GM23338 (cell line): ENCODE data around the gene TAOK3. TPM values are rescaled to one million over a fixed set of nuclear protein-coding genes. Genes with fewer than 3 reads are reported as not detected.
A peak's percentile ranks its signal among the peaks of the same experiment; 100 is the strongest.

Experiments used
- ATAC-seq: fragments of 200-7000 bp; cut with Tn5 transposase; 3 replicates; pipeline ENCODE4 v1.9.1; 2020
- DNase-seq: peaks from one replicate; pipeline ENCODE4 v3.0.0-alpha.2; 2015; ENCODE audit warnings: low spot score
- H2AFZ ChIP-seq: fragments of 200-600 bp; sonication (generic); 2 replicates; pipeline ENCODE4 v1.8.0; 2016; ENCODE audit warnings: antibody characterized with exemption, mild to moderate bottlenecking, moderate library complexity
- H3F3A ChIP-seq: fragments of 200-600 bp; sonication (generic); replicated peaks from 2 replicates; pipeline ENCODE4 v1.8.0; 2017; ENCODE audit warnings: antibody characterized with exemption, mixed run types, low read depth
- H3K27ac ChIP-seq: fragments of 200-600 bp; sonication (generic); 2 replicates; pipeline ENCODE4 v1.6.1; 2016; ENCODE audit warnings: low read depth
- H3K27me3 ChIP-seq: fragments of 200-600 bp; sonication (generic); 2 replicates; pipeline ENCODE4 v1.8.0; 2016; ENCODE audit warnings: mild to moderate bottlenecking, mixed run types, moderate library complexity; ENCODE audit not compliant: insufficient read depth
- H3K36me3 ChIP-seq: fragments of 200-600 bp; sonication (generic); 2 replicates; pipeline ENCODE4 v1.8.0; 2016; ENCODE audit warnings: mild to moderate bottlenecking; ENCODE audit not compliant: insufficient read depth
- H3K4me1 ChIP-seq: fragments of 200-600 bp; sonication (generic); 2 replicates; pipeline ENCODE4 v1.8.0; 2016; ENCODE audit warnings: mild to moderate bottlenecking, moderate library complexity; ENCODE audit not compliant: insufficient read depth
- H3K4me2 ChIP-seq: fragments of 200-600 bp; sonication (generic); 2 replicates; pipeline ENCODE4 v1.7.1; 2017; ENCODE audit warnings: mixed run types
- H3K4me3 ChIP-seq: fragments of 200-600 bp; sonication (generic); 2 replicates; pipeline ENCODE4 v1.6.1; 2016; ENCODE audit warnings: mixed run types
- H3K79me2 ChIP-seq: fragments of 200-600 bp; sonication (generic); replicated peaks from 2 replicates; pipeline ENCODE4 v1.8.0; 2017; ENCODE audit warnings: mild to moderate bottlenecking; ENCODE audit not compliant: insufficient read depth
- H3K9me2 ChIP-seq: fragments of 200-600 bp; sonication (generic); 2 replicates; pipeline ENCODE4 v1.8.0; 2017; ENCODE audit not compliant: insufficient read depth
- H4K20me1 ChIP-seq: fragments of 200-600 bp; sonication (generic); replicated peaks from 2 replicates; pipeline ENCODE4 v1.8.0; 2017; ENCODE audit warnings: mild to moderate bottlenecking; ENCODE audit not compliant: insufficient read depth
- H3K27ac Mint-ChIP-seq: 2 replicates; pipeline ENCODE4 v1.8.0; 2020; ENCODE audit warnings: inconsistent platforms, mild to moderate bottlenecking, moderate library complexity, mixed read lengths
- H3K27me3 Mint-ChIP-seq: 3 replicates; pipeline ENCODE4 v1.8.0; 2022; ENCODE audit warnings: low read depth, mild to moderate bottlenecking, moderate library complexity, mixed read lengths, inconsistent platforms; ENCODE audit not compliant: insufficient read depth, poor library complexity
- H3K36me3 Mint-ChIP-seq: 3 replicates; pipeline ENCODE4 v1.8.0; 2021; ENCODE audit warnings: low read depth, mild to moderate bottlenecking, inconsistent platforms, moderate library complexity, mixed read lengths
- H3K4me1 Mint-ChIP-seq: 3 replicates; pipeline ENCODE4 v1.8.0; 2020; ENCODE audit warnings: mild to moderate bottlenecking, inconsistent platforms, mixed read lengths
- H3K4me3 Mint-ChIP-seq: 3 replicates; pipeline ENCODE4 v1.8.0; 2021; ENCODE audit warnings: moderate library complexity, mild to moderate bottlenecking, inconsistent platforms, mixed read lengths
- H3K9me3 Mint-ChIP-seq: 3 replicates; pipeline ENCODE4 v1.8.0; 2020; ENCODE audit warnings: moderate library complexity, mild to moderate bottlenecking, inconsistent platforms, mixed read lengths
- CREB1 ChIP-seq: fragments of 250-450 bp; sonication (Bioruptor Pico); IDR thresholded peaks from 2 replicates; pipeline ENCODE4 v1.5.0; 2020; ENCODE audit warnings: low read depth, mild to moderate bottlenecking, moderate library complexity
- EZH2 ChIP-seq: fragments of 200-600 bp; sonication (generic); IDR thresholded peaks from one replicate; pipeline ENCODE4 v1.8.0; 2017; ENCODE audit warnings: antibody characterized with exemption, mild to moderate bottlenecking, low read depth; ENCODE audit not compliant: unreplicated experiment
- EZH2phosphoT487 ChIP-seq: fragments of 200-600 bp; sonication (generic); IDR thresholded peaks from one replicate; pipeline ENCODE4 v1.8.1; 2018; ENCODE audit warnings: antibody characterized with exemption; ENCODE audit not compliant: unreplicated experiment
- JUNB ChIP-seq: IDR thresholded peaks from one replicate; pipeline ENCODE4 v1.6.1; 2016; ENCODE audit warnings: antibody characterized with exemption; ENCODE audit not compliant: unreplicated experiment
- NANOG ChIP-seq: IDR thresholded peaks from 2 replicates; pipeline ENCODE4 v1.6.1; 2016; ENCODE audit warnings: antibody characterized with exemption, borderline replicate concordance
- POLR2AphosphoS5 ChIP-seq: IDR thresholded peaks from 2 replicates; pipeline ENCODE4 v1.6.1; 2016; ENCODE audit warnings: antibody characterized with exemption, low read depth
- ZNF114 ChIP-seq: fragments of 250-450 bp; sonication (Bioruptor Pico); IDR thresholded peaks from 2 replicates; pipeline ENCODE4 v1.5.0; 2020; ENCODE audit warnings: mild to moderate bottlenecking, moderate library complexity
- ZNF331 ChIP-seq: fragments of 250-450 bp; sonication (Bioruptor Pico); IDR thresholded peaks from 2 replicates; pipeline ENCODE4 v1.5.0; 2020; ENCODE audit warnings: low read depth, mild to moderate bottlenecking, moderate library complexity
- long read RNA-seq: library from polyadenylated mRNA; unstranded; transcript quantifications from one replicate; pipeline ENCODE4 v2.0.0, GENCODE V29; 2020; ENCODE audit not compliant: unreplicated experiment
- polyA plus RNA-seq: library from polyadenylated mRNA; unstranded; fragments of >200 nt; fragmentation: Nextera tagmentation; extraction: Ambion mirVana; gene quantifications from 2 replicates; pipeline ENCODE4 v1.2.1, GENCODE V29; 2016
- total RNA-seq: library from RNA; depleted of rRNA; stranded (reverse); fragments of >200 nt; shearing (Covaris generic); gene quantifications from 2 replicates; pipeline ENCODE4 v1.2.3, GENCODE V29; 2014; rRNA removed
- TF ChIP-seq, protein P1 (sequence below): IDR thresholded peaks from 2 replicates; pipeline ENCODE4 v1.6.1; 2016; ENCODE audit warnings: antibody characterized with exemption
- TF ChIP-seq, protein P2 (sequence below), 2 experiments: fragments of 200-600 bp in 1 of 2; sonication (generic) in 1 of 2; conservative IDR thresholded peaks; 2 replicates each; pipeline versions ENCODE4 v1.5.1 to v1.6.1; 2016 to 2017; ENCODE audit warnings: antibody characterized with exemption in 2 of 2, low read depth in 2 of 2, mild to moderate bottlenecking in 2 of 2, moderate library complexity in 1 of 2
- TF ChIP-seq, protein P3 (sequence below): fragments of 250-450 bp; sonication (Bioruptor Pico); IDR thresholded peaks from 2 replicates; pipeline ENCODE4 v1.5.0; 2020; ENCODE audit warnings: mild to moderate bottlenecking, moderate library complexity
- TF ChIP-seq, protein P4 (sequence below): IDR thresholded peaks from one replicate; pipeline ENCODE4 v1.6.1; 2018; ENCODE audit warnings: antibody characterized with exemption; ENCODE audit not compliant: unreplicated experiment

TAOK3 gene
- total RNA-seq (7.6 and 7.7 TPM in 2 replicates), polyA plus RNA-seq (16.7 and 20.4 TPM in 2 replicates)
- long read RNA-seq, full-length matches to known transcripts = 2 of 9 reads
- long read RNA-seq, partial matches to known transcripts = 7 of 9 reads
- long read RNA-seq, other reads (novel, unspliced or antisense) = 0 of 9 reads

DNA sequence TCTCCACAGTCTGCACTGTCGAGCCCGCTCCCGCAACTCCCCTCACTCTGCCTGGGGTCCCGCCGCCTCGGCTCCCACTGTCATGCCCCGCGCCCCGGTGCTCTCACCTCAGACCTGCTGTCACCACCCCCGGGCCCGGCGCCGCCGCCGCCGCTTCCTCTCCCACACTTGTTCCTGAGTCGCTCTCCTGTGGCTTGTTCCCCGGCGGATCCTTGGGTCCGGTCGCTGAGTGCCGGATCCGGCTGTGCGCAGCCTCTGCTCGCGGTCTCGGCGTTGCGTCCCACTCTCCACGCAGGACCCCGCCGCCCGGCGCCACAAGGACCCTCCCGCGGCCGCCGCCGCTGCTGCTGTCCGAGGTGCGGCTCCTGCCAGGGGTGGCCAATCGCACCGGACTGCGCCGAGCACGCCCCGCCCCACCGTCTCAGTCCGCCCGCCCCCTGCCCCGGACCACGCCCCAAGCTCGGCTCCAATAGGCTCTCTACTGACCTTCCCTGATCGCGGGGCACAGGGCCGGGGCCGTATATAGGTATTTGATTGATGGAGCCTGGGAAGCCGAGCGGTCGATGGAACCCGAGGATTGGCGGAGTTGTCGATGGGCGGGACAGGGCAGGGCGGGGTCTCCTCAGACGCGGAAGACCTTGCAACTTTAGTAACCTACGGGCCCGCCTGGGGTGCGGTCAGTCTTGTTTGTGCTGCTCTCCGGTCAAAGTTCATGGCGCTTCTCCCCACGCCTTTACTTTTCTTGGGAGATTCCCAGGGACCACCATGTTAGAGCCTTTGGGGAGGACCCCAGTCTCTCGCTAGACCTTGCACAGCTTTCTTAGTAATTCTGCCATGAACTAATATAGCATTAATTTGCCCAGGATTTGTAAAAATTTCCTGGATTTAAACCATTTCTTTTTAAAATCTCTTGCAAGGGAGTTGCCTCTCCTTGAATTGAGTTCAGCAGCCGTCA, at the start of gene TAOK3:
Gene TAOK3 (minus strand): TSS at position 367 of the 955 bp plus-strand sequence. CDS start 117,340 bp downstream, outside the sequence.
- peak within 1 kb of the TSS; percentile 85 for H3K27ac ChIP-seq
- 0 out of 2 replicates have a peak, but pooled peaks cover 9% of the 10 kb centered on the region for H4K20me1 ChIP-seq
- Mint-ChIP-seq H3K4me1 (peaks cover 32% of the 10 kb centered on the region), H3K4me3 (peak within 1 kb of the TSS; percentile 89), H3K36me3 (no peaks in the 10 kb centered on the region), H3K9me3 (no peaks in the 10 kb centered on the region; the same call in 2 of the 3 replicates), H3K27me3 (peaks cover 16% of the 10 kb centered on the region), H3K27ac (peak within 1 kb of the TSS; percentile 77)
- TF ChIP-seq EZH2phosphoT487 (no peak), ZNF114 (no peak), CREB1 (0 out of 2 replicates have a peak, but pooled peaks have one; percentile 5), EZH2 (no peak), POLR2AphosphoS5 (peak; percentile 82), ZNF331 (CRISPR knock-in tag) (no peak), NANOG (no peak), JUNB (no peak)
- TF ChIP-seq, protein P1, sequence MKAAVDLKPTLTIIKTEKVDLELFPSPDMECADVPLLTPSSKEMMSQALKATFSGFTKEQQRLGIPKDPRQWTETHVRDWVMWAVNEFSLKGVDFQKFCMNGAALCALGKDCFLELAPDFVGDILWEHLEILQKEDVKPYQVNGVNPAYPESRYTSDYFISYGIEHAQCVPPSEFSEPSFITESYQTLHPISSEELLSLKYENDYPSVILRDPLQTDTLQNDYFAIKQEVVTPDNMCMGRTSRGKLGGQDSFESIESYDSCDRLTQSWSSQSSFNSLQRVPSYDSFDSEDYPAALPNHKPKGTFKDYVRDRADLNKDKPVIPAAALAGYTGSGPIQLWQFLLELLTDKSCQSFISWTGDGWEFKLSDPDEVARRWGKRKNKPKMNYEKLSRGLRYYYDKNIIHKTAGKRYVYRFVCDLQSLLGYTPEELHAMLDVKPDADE = peak; percentile 68
- TF ChIP-seq, protein P2, sequence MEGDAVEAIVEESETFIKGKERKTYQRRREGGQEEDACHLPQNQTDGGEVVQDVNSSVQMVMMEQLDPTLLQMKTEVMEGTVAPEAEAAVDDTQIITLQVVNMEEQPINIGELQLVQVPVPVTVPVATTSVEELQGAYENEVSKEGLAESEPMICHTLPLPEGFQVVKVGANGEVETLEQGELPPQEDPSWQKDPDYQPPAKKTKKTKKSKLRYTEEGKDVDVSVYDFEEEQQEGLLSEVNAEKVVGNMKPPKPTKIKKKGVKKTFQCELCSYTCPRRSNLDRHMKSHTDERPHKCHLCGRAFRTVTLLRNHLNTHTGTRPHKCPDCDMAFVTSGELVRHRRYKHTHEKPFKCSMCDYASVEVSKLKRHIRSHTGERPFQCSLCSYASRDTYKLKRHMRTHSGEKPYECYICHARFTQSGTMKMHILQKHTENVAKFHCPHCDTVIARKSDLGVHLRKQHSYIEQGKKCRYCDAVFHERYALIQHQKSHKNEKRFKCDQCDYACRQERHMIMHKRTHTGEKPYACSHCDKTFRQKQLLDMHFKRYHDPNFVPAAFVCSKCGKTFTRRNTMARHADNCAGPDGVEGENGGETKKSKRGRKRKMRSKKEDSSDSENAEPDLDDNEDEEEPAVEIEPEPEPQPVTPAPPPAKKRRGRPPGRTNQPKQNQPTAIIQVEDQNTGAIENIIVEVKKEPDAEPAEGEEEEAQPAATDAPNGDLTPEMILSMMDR (conservative IDR thresholded peaks at IDR 0.05; ENCODE audit: low read depth in 2 of 2) = no peak
- TF ChIP-seq, protein P3, sequence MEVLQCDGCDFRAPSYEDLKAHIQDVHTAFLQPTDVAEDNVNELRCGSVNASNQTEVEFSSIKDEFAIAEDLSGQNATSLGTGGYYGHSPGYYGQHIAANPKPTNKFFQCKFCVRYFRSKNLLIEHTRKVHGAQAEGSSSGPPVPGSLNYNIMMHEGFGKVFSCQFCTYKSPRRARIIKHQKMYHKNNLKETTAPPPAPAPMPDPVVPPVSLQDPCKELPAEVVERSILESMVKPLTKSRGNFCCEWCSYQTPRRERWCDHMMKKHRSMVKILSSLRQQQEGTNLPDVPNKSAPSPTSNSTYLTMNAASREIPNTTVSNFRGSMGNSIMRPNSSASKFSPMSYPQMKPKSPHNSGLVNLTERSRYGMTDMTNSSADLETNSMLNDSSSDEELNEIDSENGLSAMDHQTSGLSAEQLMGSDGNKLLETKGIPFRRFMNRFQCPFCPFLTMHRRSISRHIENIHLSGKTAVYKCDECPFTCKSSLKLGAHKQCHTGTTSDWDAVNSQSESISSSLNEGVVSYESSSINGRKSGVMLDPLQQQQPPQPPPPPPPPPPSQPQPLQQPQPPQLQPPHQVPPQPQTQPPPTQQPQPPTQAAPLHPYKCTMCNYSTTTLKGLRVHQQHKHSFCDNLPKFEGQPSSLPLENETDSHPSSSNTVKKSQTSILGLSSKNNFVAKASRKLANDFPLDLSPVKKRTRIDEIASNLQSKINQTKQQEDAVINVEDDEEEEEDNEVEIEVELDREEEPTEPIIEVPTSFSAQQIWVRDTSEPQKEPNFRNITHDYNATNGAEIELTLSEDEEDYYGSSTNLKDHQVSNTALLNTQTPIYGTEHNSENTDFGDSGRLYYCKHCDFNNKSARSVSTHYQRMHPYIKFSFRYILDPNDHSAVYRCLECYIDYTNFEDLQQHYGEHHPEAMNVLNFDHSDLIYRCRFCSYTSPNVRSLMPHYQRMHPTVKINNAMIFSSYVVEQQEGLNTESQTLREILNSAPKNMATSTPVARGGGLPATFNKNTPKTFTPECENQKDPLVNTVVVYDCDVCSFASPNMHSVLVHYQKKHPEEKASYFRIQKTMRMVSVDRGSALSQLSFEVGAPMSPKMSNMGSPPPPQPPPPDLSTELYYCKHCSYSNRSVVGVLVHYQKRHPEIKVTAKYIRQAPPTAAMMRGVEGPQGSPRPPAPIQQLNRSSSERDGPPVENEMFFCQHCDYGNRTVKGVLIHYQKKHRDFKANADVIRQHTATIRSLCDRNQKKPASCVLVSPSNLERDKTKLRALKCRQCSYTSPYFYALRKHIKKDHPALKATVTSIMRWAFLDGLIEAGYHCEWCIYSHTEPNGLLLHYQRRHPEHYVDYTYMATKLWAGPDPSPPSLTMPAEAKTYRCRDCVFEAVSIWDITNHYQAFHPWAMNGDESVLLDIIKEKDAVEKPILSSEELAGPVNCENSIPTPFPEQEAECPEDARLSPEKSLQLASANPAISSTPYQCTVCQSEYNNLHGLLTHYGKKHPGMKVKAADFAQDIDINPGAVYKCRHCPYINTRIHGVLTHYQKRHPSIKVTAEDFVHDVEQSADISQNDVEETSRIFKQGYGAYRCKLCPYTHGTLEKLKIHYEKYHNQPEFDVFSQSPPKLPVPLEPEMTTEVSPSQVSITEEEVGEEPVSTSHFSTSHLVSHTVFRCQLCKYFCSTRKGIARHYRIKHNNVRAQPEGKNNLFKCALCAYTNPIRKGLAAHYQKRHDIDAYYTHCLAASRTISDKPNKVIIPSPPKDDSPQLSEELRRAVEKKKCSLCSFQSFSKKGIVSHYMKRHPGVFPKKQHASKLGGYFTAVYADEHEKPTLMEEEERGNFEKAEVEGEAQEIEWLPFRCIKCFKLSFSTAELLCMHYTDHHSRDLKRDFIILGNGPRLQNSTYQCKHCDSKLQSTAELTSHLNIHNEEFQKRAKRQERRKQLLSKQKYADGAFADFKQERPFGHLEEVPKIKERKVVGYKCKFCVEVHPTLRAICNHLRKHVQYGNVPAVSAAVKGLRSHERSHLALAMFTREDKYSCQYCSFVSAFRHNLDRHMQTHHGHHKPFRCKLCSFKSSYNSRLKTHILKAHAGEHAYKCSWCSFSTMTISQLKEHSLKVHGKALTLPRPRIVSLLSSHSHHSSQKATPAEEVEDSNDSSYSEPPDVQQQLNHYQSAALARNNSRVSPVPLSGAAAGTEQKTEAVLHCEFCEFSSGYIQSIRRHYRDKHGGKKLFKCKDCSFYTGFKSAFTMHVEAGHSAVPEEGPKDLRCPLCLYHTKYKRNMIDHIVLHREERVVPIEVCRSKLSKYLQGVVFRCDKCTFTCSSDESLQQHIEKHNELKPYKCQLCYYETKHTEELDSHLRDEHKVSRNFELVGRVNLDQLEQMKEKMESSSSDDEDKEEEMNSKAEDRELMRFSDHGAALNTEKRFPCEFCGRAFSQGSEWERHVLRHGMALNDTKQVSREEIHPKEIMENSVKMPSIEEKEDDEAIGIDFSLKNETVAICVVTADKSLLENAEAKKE (CRISPR knock-in tag) = no peak
- TF ChIP-seq, protein P4, sequence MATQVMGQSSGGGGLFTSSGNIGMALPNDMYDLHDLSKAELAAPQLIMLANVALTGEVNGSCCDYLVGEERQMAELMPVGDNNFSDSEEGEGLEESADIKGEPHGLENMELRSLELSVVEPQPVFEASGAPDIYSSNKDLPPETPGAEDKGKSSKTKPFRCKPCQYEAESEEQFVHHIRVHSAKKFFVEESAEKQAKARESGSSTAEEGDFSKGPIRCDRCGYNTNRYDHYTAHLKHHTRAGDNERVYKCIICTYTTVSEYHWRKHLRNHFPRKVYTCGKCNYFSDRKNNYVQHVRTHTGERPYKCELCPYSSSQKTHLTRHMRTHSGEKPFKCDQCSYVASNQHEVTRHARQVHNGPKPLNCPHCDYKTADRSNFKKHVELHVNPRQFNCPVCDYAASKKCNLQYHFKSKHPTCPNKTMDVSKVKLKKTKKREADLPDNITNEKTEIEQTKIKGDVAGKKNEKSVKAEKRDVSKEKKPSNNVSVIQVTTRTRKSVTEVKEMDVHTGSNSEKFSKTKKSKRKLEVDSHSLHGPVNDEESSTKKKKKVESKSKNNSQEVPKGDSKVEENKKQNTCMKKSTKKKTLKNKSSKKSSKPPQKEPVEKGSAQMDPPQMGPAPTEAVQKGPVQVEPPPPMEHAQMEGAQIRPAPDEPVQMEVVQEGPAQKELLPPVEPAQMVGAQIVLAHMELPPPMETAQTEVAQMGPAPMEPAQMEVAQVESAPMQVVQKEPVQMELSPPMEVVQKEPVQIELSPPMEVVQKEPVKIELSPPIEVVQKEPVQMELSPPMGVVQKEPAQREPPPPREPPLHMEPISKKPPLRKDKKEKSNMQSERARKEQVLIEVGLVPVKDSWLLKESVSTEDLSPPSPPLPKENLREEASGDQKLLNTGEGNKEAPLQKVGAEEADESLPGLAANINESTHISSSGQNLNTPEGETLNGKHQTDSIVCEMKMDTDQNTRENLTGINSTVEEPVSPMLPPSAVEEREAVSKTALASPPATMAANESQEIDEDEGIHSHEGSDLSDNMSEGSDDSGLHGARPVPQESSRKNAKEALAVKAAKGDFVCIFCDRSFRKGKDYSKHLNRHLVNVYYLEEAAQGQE = peak; percentile 58
- H3K27me3 ChIP-seq = peaks cover 22% of the 10 kb centered on the region
- peak within 1 kb of the TSS; percentile 96 for H3K4me2 ChIP-seq
- H3K4me3 ChIP-seq = peak within 1 kb of the TSS; percentile 95
- peak; percentile 79 for ATAC-seq
- H3K36me3 ChIP-seq = no peaks in the 10 kb centered on the region
- H3K79me2 ChIP-seq = peaks cover 11% of the 10 kb centered on the region
- no peaks in the 10 kb centered on the region for H3K9me2 ChIP-seq
- H3F3A ChIP-seq = no peaks in the 10 kb centered on the region
- H3K4me1 ChIP-seq = peaks cover 27% of the 10 kb centered on the region
- DNase-seq = peak; percentile 99
- peak within 1 kb of the TSS; percentile 96 for H2AFZ ChIP-seq
